ENCODE results near the gene LINC00305.

The LINC00305 gene

DNA sequence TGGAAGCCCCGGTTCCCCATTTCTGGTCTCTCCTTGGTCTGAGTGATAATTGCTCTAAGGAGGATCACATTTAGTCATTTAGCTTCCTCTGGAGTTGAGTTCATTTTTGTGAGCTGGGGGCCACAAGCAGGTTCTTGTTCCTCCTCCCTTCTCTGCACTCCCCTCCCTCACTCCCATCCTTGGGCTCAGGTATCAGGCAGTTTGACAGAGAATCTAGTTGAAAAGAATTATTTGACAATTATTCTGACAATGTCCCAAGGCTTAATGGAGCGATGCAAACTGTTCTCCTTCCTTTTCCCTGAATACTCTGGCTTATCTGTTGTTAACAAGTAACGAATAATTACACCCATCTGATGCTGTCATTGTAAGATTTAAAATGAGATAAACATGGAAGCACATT lies 117.5 kb downstream of the LINC00305 start:
- DNase-seq (ENCODE audit: low read depth, low spot score) = no peak

All from ELF-1 (cell line).